Measurements from ENCODE around the gene BCAT1.

The BCAT1 gene

GRCh38 chr12:24909667-24910066 lies 39.2 kb downstream of the BCAT1 start:
- no peaks in the 10 kb centered on the region for H3K9me3 ChIP-seq (ENCODE audit: control insufficient read depth, insufficient read depth, low read length)
- peaks cover 3% of the 10 kb centered on the region; the same call in 1 of the 2 replicates for H3K36me3 ChIP-seq (ENCODE audit: control insufficient read depth, insufficient read depth, low read length)
- no peak overlapping the region for H3K4me3 ChIP-seq (ENCODE audit: low read depth, low read length)
- H3K9ac ChIP-seq (ENCODE audit: low read depth, low read length) = no peak overlapping the region
- no peak overlapping the region for H3K27ac ChIP-seq (ENCODE audit: low read depth, low read length)
- peaks cover 28% of the 10 kb centered on the region for H3K4me1 ChIP-seq (ENCODE audit: control insufficient read depth, insufficient read depth, low read length)
- H3K27me3 ChIP-seq (ENCODE audit: control insufficient read depth, insufficient read depth, low read length) = no peaks in the 10 kb centered on the region

GRCh38 chr12:24907464-24907863 lies 41.4 kb downstream of the BCAT1 start:
- H3K27me3 ChIP-seq (ENCODE audit: control insufficient read depth, insufficient read depth, low read length) = peaks cover 9% of the 10 kb centered on the region; the same call in 1 of the 2 replicates
- H3K4me3 ChIP-seq (ENCODE audit: low read depth, low read length) = no peak overlapping the region
- no peaks in the 10 kb centered on the region for H3K9me3 ChIP-seq (ENCODE audit: control insufficient read depth, insufficient read depth, low read length)
- H3K36me3 ChIP-seq (ENCODE audit: control insufficient read depth, insufficient read depth, low read length) = peaks cover 3% of the 10 kb centered on the region; the same call in 1 of the 2 replicates
- H3K27ac ChIP-seq (ENCODE audit: low read depth, low read length) = no peak overlapping the region
- H3K9ac ChIP-seq (ENCODE audit: low read depth, low read length) = no peak overlapping the region
- H3K4me1 ChIP-seq (ENCODE audit: control insufficient read depth, insufficient read depth, low read length) = peaks cover 43% of the 10 kb centered on the region

GRCh38 chr12:24906141-24906540 lies 42.8 kb downstream of the BCAT1 start:
- H3K4me1 ChIP-seq (ENCODE audit: control insufficient read depth, insufficient read depth, low read length) = peaks cover 50% of the 10 kb centered on the region
- no peak overlapping the region for H3K9ac ChIP-seq (ENCODE audit: low read depth, low read length)
- peaks cover 7% of the 10 kb centered on the region; the same call in 1 of the 2 replicates for H3K36me3 ChIP-seq (ENCODE audit: control insufficient read depth, insufficient read depth, low read length)
- no peak overlapping the region for H3K27ac ChIP-seq (ENCODE audit: low read depth, low read length)
- H3K9me3 ChIP-seq (ENCODE audit: control insufficient read depth, insufficient read depth, low read length) = no peaks in the 10 kb centered on the region
- no peak overlapping the region for H3K4me3 ChIP-seq (ENCODE audit: low read depth, low read length)
- peaks cover 9% of the 10 kb centered on the region; the same call in 1 of the 2 replicates for H3K27me3 ChIP-seq (ENCODE audit: control insufficient read depth, insufficient read depth, low read length)

GRCh38 chr12:24905431-24905830 lies 43.5 kb downstream of the BCAT1 start:
- Histone ChIP-seq H3K9ac (ENCODE audit: low read depth, low read length) (no peak overlapping the region), H3K9me3 (ENCODE audit: control insufficient read depth, insufficient read depth, low read length) (no peaks in the 10 kb centered on the region), H3K27ac (ENCODE audit: low read depth, low read length) (no peak overlapping the region), H3K36me3 (ENCODE audit: control insufficient read depth, insufficient read depth, low read length) (peaks cover 9% of the 10 kb centered on the region; the same call in 1 of the 2 replicates), H3K4me1 (ENCODE audit: control insufficient read depth, insufficient read depth, low read length) (peaks cover 52% of the 10 kb centered on the region), H3K4me3 (ENCODE audit: low read depth, low read length) (no peak overlapping the region), H3K27me3 (ENCODE audit: control insufficient read depth, insufficient read depth, low read length) (peaks cover 9% of the 10 kb centered on the region; the same call in 1 of the 2 replicates)

- Histone ChIP-seq H3K9me3 (ENCODE audit: control insufficient read depth, insufficient read depth, low read length) (no peaks in the 10 kb centered on the region), H3K9ac (ENCODE audit: low read depth, low read length) (no peak overlapping the region), H3K36me3 (ENCODE audit: control insufficient read depth, insufficient read depth, low read length) (peaks cover 14% of the 10 kb centered on the region; the same call in 1 of the 2 replicates), H3K27me3 (ENCODE audit: control insufficient read depth, insufficient read depth, low read length) (peaks cover 9% of the 10 kb centered on the region; the same call in 1 of the 2 replicates), H3K4me1 (ENCODE audit: control insufficient read depth, insufficient read depth, low read length) (peaks cover 52% of the 10 kb centered on the region), H3K27ac (ENCODE audit: low read depth, low read length) (peak overlapping the region; percentile 59), H3K4me3 (ENCODE audit: low read depth, low read length) (no peak overlapping the region)
Observed at GRCh38 chr12:24904871-24905270, 44.0 kb downstream of the BCAT1 start.

- H3K36me3 ChIP-seq (ENCODE audit: control insufficient read depth, insufficient read depth, low read length) = peaks cover 24% of the 10 kb centered on the region
Observed at GRCh38 chr12:24903329-24904088, 45.4 kb downstream of the BCAT1 start.

GRCh38 chr12:24902511-24903328 lies 46.2 kb downstream of the BCAT1 start:
- H3K27me3 ChIP-seq (ENCODE audit: control insufficient read depth, insufficient read depth, low read length) = peaks cover 9% of the 10 kb centered on the region; the same call in 1 of the 2 replicates
- H3K36me3 ChIP-seq (ENCODE audit: control insufficient read depth, insufficient read depth, low read length) = peaks cover 29% of the 10 kb centered on the region
- peak overlapping the region; percentile 52 for H3K9ac ChIP-seq (ENCODE audit: low read depth, low read length)
- peak overlapping the region; percentile 74 for H3K27ac ChIP-seq (ENCODE audit: low read depth, low read length)
- H3K4me3 ChIP-seq (ENCODE audit: low read depth, low read length) = peak overlapping the region; percentile 91
- H3K4me1 ChIP-seq (ENCODE audit: control insufficient read depth, insufficient read depth, low read length) = peaks cover 49% of the 10 kb centered on the region
- H3K9me3 ChIP-seq (ENCODE audit: control insufficient read depth, insufficient read depth, low read length) = no peaks in the 10 kb centered on the region

More at GRCh38 chr12:24903329-24904088, 45.4 kb downstream of the BCAT1 start:
- Histone ChIP-seq H3K4me1 (ENCODE audit: control insufficient read depth, insufficient read depth, low read length) (peaks cover 49% of the 10 kb centered on the region), H3K9ac (ENCODE audit: low read depth, low read length) (peak overlapping the region; percentile 52; the same call in 1 of the 2 replicates), H3K27ac (ENCODE audit: low read depth, low read length) (peak overlapping the region; percentile 74), H3K27me3 (ENCODE audit: control insufficient read depth, insufficient read depth, low read length) (peaks cover 9% of the 10 kb centered on the region; the same call in 1 of the 2 replicates), H3K4me3 (ENCODE audit: low read depth, low read length) (peak overlapping the region; percentile 91), H3K9me3 (ENCODE audit: control insufficient read depth, insufficient read depth, low read length) (no peaks in the 10 kb centered on the region)

- H3K4me3 ChIP-seq (ENCODE audit: low read depth, low read length) = peak overlapping the region; percentile 91
- H3K36me3 ChIP-seq (ENCODE audit: control insufficient read depth, insufficient read depth, low read length) = peaks cover 32% of the 10 kb centered on the region
- peak overlapping the region; percentile 74 for H3K27ac ChIP-seq (ENCODE audit: low read depth, low read length)
- H3K9ac ChIP-seq (ENCODE audit: low read depth, low read length) = peak overlapping the region; percentile 52
- H3K27me3 ChIP-seq (ENCODE audit: control insufficient read depth, insufficient read depth, low read length) = peaks cover 9% of the 10 kb centered on the region; the same call in 1 of the 2 replicates
- peaks cover 48% of the 10 kb centered on the region for H3K4me1 ChIP-seq (ENCODE audit: control insufficient read depth, insufficient read depth, low read length)
- no peaks in the 10 kb centered on the region for H3K9me3 ChIP-seq (ENCODE audit: control insufficient read depth, insufficient read depth, low read length)
Observed at GRCh38 chr12:24901576-24902461, 47.1 kb downstream of the BCAT1 start.

- H3K9me3 ChIP-seq (ENCODE audit: control insufficient read depth, insufficient read depth, low read length) = no peaks in the 10 kb centered on the region
- no peak overlapping the region for H3K4me3 ChIP-seq (ENCODE audit: low read depth, low read length)
- no peak overlapping the region for H3K9ac ChIP-seq (ENCODE audit: low read depth, low read length)
- H3K36me3 ChIP-seq (ENCODE audit: control insufficient read depth, insufficient read depth, low read length) = peaks cover 32% of the 10 kb centered on the region
- H3K27me3 ChIP-seq (ENCODE audit: control insufficient read depth, insufficient read depth, low read length) = peaks cover 9% of the 10 kb centered on the region; the same call in 1 of the 2 replicates
- H3K27ac ChIP-seq (ENCODE audit: low read depth, low read length) = no peak overlapping the region
- peaks cover 32% of the 10 kb centered on the region for H3K4me1 ChIP-seq (ENCODE audit: control insufficient read depth, insufficient read depth, low read length)
Observed at GRCh38 chr12:24900196-24900595, 48.7 kb downstream of the BCAT1 start.

- no peak overlapping the region for H3K27ac ChIP-seq (ENCODE audit: low read depth, low read length)
- no peaks in the 10 kb centered on the region for H3K9me3 ChIP-seq (ENCODE audit: control insufficient read depth, insufficient read depth, low read length)
- H3K27me3 ChIP-seq (ENCODE audit: control insufficient read depth, insufficient read depth, low read length) = peaks cover 9% of the 10 kb centered on the region; the same call in 1 of the 2 replicates
- H3K36me3 ChIP-seq (ENCODE audit: control insufficient read depth, insufficient read depth, low read length) = peaks cover 38% of the 10 kb centered on the region
- H3K4me3 ChIP-seq (ENCODE audit: low read depth, low read length) = no peak overlapping the region
- peaks cover 26% of the 10 kb centered on the region for H3K4me1 ChIP-seq (ENCODE audit: control insufficient read depth, insufficient read depth, low read length)
- H3K9ac ChIP-seq (ENCODE audit: low read depth, low read length) = no peak overlapping the region
Observed at GRCh38 chr12:24899503-24900075, 49.3 kb downstream of the BCAT1 start.
